ENCODE measurements around the gene TMEM81.

GRCh38 chr1:205084360-205084759 is at the start of gene TMEM81:
- TF ChIP-seq EP300 (IDR thresholded peaks at IDR 0.05), result no peak
- no peak for TF ChIP-seq CTCF (IDR thresholded peaks at IDR 0.05)
